ENCODE results near the gene NFATC2. TPM values are rescaled to one million over a fixed set of nuclear protein-coding genes. Genes with fewer than 3 reads are reported as not detected.

NFATC2 gene
- total and polyA plus RNA-seq, 2 experiments from 2014 or later: 0.52 to 0.59 TPM

DNA sequence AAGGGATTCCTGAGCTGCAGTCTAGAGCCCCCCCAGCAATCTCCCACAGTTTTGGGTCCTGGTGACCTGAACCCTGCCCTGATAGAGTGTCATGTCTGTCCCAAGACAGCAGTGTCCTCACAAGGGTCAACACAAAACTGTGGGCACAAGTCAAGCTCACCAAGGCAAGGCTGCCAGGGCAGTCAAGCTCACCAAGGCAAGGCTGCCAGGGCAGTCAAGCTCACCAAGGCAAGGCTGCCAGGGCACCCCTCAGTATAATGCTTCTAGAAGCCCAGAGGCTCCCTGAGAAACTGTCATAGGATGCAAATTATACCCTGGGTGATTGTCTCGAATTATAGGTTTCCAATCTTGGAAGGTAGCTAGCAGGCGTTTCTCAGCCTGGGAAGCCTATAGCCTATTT, 108.5 kb downstream of the NFATC2 start:
- Mint-ChIP-seq H3K36me3 (ENCODE audit: low read depth) (no peaks in the 10 kb centered on the region), H3K4me1 (peaks cover 15% of the 10 kb centered on the region), H3K9me3 (no peaks in the 10 kb centered on the region), H3K27ac (no peak overlapping the region), H3K4me3 (no peak overlapping the region), H3K27me3 (ENCODE audit: insufficient read depth, low read depth, poor library complexity) (peaks cover 4% of the 10 kb centered on the region)
- no peak overlapping the region for H3K27ac ChIP-seq (ENCODE audit: low read depth)
- DNase-seq (ENCODE audit: low spot score): no peak
- H3K79me2 ChIP-seq (replicated peaks; ENCODE audit: insufficient read depth): no peaks in the 10 kb centered on the region
- H4K20me1 ChIP-seq (replicated peaks; ENCODE audit: insufficient read depth): no peaks in the 10 kb centered on the region
- H3K4me2 ChIP-seq: no peak overlapping the region
- no peaks in the 10 kb centered on the region; the same call in 1 of the 2 replicates for H3K4me1 ChIP-seq (ENCODE audit: insufficient read depth)
- no peaks in the 10 kb centered on the region for H3K27me3 ChIP-seq (ENCODE audit: insufficient read depth)
- no peak for TF ChIP-seq CREB1 (CRISPR knock-in tag; IDR thresholded peaks at IDR 0.05; ENCODE audit: low read depth)
- no peak for TF ChIP-seq ZNF114 (CRISPR knock-in tag; IDR thresholded peaks at IDR 0.05)
- TF ChIP-seq JUNB (IDR thresholded peaks at IDR 0.05; ENCODE audit: unreplicated experiment): no peak
- no peak for TF ChIP-seq STAT1 (IDR thresholded peaks at IDR 0.05; ENCODE audit: unreplicated experiment)
- TF ChIP-seq, protein P1, sequence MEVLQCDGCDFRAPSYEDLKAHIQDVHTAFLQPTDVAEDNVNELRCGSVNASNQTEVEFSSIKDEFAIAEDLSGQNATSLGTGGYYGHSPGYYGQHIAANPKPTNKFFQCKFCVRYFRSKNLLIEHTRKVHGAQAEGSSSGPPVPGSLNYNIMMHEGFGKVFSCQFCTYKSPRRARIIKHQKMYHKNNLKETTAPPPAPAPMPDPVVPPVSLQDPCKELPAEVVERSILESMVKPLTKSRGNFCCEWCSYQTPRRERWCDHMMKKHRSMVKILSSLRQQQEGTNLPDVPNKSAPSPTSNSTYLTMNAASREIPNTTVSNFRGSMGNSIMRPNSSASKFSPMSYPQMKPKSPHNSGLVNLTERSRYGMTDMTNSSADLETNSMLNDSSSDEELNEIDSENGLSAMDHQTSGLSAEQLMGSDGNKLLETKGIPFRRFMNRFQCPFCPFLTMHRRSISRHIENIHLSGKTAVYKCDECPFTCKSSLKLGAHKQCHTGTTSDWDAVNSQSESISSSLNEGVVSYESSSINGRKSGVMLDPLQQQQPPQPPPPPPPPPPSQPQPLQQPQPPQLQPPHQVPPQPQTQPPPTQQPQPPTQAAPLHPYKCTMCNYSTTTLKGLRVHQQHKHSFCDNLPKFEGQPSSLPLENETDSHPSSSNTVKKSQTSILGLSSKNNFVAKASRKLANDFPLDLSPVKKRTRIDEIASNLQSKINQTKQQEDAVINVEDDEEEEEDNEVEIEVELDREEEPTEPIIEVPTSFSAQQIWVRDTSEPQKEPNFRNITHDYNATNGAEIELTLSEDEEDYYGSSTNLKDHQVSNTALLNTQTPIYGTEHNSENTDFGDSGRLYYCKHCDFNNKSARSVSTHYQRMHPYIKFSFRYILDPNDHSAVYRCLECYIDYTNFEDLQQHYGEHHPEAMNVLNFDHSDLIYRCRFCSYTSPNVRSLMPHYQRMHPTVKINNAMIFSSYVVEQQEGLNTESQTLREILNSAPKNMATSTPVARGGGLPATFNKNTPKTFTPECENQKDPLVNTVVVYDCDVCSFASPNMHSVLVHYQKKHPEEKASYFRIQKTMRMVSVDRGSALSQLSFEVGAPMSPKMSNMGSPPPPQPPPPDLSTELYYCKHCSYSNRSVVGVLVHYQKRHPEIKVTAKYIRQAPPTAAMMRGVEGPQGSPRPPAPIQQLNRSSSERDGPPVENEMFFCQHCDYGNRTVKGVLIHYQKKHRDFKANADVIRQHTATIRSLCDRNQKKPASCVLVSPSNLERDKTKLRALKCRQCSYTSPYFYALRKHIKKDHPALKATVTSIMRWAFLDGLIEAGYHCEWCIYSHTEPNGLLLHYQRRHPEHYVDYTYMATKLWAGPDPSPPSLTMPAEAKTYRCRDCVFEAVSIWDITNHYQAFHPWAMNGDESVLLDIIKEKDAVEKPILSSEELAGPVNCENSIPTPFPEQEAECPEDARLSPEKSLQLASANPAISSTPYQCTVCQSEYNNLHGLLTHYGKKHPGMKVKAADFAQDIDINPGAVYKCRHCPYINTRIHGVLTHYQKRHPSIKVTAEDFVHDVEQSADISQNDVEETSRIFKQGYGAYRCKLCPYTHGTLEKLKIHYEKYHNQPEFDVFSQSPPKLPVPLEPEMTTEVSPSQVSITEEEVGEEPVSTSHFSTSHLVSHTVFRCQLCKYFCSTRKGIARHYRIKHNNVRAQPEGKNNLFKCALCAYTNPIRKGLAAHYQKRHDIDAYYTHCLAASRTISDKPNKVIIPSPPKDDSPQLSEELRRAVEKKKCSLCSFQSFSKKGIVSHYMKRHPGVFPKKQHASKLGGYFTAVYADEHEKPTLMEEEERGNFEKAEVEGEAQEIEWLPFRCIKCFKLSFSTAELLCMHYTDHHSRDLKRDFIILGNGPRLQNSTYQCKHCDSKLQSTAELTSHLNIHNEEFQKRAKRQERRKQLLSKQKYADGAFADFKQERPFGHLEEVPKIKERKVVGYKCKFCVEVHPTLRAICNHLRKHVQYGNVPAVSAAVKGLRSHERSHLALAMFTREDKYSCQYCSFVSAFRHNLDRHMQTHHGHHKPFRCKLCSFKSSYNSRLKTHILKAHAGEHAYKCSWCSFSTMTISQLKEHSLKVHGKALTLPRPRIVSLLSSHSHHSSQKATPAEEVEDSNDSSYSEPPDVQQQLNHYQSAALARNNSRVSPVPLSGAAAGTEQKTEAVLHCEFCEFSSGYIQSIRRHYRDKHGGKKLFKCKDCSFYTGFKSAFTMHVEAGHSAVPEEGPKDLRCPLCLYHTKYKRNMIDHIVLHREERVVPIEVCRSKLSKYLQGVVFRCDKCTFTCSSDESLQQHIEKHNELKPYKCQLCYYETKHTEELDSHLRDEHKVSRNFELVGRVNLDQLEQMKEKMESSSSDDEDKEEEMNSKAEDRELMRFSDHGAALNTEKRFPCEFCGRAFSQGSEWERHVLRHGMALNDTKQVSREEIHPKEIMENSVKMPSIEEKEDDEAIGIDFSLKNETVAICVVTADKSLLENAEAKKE (CRISPR knock-in tag; IDR thresholded peaks at IDR 0.05): no peak
- TF ChIP-seq, protein P2, sequence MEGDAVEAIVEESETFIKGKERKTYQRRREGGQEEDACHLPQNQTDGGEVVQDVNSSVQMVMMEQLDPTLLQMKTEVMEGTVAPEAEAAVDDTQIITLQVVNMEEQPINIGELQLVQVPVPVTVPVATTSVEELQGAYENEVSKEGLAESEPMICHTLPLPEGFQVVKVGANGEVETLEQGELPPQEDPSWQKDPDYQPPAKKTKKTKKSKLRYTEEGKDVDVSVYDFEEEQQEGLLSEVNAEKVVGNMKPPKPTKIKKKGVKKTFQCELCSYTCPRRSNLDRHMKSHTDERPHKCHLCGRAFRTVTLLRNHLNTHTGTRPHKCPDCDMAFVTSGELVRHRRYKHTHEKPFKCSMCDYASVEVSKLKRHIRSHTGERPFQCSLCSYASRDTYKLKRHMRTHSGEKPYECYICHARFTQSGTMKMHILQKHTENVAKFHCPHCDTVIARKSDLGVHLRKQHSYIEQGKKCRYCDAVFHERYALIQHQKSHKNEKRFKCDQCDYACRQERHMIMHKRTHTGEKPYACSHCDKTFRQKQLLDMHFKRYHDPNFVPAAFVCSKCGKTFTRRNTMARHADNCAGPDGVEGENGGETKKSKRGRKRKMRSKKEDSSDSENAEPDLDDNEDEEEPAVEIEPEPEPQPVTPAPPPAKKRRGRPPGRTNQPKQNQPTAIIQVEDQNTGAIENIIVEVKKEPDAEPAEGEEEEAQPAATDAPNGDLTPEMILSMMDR (conservative IDR thresholded peaks at IDR 0.05; ENCODE audit: low read depth in 2 of 2): no peak
- TF ChIP-seq EZH2phosphoT487 (IDR thresholded peaks at IDR 0.05; ENCODE audit: unreplicated experiment): no peak
- TF ChIP-seq POLR2AphosphoS5 (IDR thresholded peaks at IDR 0.05; ENCODE audit: low read depth): no peak
- TF ChIP-seq NANOG (IDR thresholded peaks at IDR 0.05; ENCODE audit: borderline replicate concordance): no peak
- no peak for TF ChIP-seq ZNF331 (CRISPR knock-in tag; IDR thresholded peaks at IDR 0.05; ENCODE audit: low read depth)
- no peak for TF ChIP-seq EZH2 (IDR thresholded peaks at IDR 0.05; ENCODE audit: low read depth, unreplicated experiment)
- TF ChIP-seq, protein P3, sequence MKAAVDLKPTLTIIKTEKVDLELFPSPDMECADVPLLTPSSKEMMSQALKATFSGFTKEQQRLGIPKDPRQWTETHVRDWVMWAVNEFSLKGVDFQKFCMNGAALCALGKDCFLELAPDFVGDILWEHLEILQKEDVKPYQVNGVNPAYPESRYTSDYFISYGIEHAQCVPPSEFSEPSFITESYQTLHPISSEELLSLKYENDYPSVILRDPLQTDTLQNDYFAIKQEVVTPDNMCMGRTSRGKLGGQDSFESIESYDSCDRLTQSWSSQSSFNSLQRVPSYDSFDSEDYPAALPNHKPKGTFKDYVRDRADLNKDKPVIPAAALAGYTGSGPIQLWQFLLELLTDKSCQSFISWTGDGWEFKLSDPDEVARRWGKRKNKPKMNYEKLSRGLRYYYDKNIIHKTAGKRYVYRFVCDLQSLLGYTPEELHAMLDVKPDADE (IDR thresholded peaks at IDR 0.05): no peak
- no peak for TF ChIP-seq REST (IDR thresholded peaks at IDR 0.05; ENCODE audit: unreplicated experiment)
- no peak overlapping the region for H3K4me3 ChIP-seq
- H3K36me3 ChIP-seq (ENCODE audit: insufficient read depth): no peaks in the 10 kb centered on the region
- H3F3A ChIP-seq (replicated peaks; ENCODE audit: low read depth): no peaks in the 10 kb centered on the region
- H2AFZ ChIP-seq: no peak overlapping the region
- ATAC-seq: no peak
- peaks cover 14% of the 10 kb centered on the region; the same call in 1 of the 2 replicates for H3K9me2 ChIP-seq (ENCODE audit: insufficient read depth)
